ENCODE data around the gene RHCE.
"Not testable (repeated sequence)": the region's sequence is repeated elsewhere in the genome, so short reads cannot be mapped to it uniquely, and the experiment has no call there.

Gene RHCE

DNA sequence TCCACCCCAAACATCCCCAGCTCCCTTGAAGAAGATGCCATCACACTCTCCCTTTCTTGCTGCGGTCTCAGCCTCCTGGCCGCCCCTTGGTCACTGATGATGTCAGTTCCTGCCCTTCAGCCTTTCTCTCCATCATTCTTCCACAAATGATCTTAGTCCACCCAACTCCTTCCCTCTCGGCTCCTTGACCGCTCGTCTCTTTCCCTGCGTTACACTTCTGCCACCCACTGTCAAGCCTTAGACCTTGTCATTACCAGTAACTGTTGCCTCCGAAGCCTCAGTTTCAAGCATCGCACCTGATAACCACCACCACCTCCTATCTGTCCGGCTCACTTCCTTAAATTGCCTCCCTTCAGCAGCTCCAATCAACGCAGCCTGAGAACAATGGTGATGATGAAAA is 23.1 kb downstream of the RHCE start:
- not testable (repeated sequence) for FAIRE-seq

GRCh38 chr1:25392841-25393240 is 27.8 kb downstream of the RHCE start:
- FAIRE-seq: no peak

GRCh38 chr1:25389721-25390120 is 30.9 kb downstream of the RHCE start:
- FAIRE-seq: not testable (repeated sequence)

DNA sequence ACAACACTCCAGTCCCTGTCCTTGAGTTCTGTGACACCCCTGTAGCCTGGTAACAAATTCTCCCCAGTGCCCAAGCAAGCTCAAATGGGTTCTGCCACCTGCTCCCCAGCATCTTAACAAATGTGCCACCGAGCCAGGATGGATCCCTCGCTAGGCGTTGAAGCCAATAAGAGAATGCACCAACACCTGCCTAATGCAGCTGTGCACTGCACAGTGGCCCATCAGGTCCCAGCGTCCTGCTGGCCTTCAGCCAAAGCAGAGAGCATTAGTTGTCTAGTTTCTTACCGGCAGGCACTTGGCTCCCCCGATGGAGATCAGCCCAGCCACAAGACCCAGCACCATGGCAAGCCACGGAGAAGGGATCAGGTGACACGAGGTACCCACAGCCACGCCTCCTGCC is 31.9 kb downstream of the RHCE start:
- FAIRE-seq: not testable (repeated sequence)

DNA sequence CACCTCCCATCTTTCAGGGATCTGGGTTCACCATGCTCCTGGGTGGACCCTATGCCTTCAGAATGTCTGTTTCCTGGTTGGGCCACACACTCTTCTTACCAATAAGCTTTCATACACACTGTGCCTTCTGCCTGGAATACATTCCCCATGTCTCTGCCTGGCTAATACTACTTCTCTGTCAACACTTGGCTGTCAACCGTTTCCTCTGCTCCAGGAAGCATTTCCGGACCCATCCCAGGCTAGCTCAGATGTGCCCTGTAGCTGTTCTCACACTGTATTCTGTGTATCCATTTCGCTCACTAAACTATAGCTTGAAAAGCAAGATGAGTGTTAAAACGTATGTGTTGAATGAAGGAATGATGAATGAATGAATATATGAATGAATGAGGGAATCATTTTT is 33.5 kb downstream of the RHCE start:
- FAIRE-seq: not testable (repeated sequence)

DNA sequence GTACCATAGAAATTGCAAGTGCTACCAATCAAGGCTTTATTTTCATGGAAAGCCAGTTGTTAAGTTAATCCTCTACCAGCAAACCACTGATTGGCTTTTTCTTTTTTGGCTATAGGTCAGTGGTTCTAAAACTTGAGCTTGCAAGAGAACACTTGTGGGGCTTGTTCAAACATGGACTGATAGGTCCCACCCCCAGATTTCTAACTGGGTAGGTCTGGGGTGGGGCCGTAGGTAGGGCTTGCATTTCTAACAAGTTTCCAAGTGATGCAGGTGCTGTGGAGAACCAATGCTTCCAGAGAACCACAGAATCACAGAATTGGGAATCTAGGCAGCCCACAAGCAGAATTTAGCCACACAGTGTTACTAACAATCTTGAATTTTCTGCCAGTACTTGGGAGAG is 36.8 kb downstream of the RHCE start:
- FAIRE-seq: not testable (repeated sequence)

GRCh38 chr1:25383090-25383489 is 37.5 kb downstream of the RHCE start:
- FAIRE-seq: not testable (repeated sequence)

DNA sequence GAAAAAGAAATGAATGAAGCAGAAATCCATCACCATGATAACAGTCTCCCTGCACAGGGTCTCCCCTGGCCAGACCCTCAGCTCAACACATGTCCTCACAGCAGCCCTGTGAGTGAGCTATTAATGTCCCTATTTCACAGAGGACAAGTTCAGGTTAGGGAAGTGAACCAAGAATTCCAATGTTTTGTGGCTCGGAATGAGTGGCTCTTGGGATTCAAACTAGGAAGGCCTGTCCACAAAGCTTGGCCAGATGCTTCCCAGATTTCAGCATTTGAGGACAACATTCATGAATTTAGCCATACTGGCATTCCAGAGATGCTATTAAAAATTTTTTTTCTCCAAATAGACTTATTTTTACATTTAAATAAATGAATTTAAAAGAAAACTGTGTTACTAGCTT is 38.1 kb downstream of the RHCE start:
- not testable (repeated sequence) for FAIRE-seq

- not testable (repeated sequence) for FAIRE-seq
Measured at GRCh38 chr1:25378367-25378766, 42.3 kb downstream of the RHCE start.

DNA sequence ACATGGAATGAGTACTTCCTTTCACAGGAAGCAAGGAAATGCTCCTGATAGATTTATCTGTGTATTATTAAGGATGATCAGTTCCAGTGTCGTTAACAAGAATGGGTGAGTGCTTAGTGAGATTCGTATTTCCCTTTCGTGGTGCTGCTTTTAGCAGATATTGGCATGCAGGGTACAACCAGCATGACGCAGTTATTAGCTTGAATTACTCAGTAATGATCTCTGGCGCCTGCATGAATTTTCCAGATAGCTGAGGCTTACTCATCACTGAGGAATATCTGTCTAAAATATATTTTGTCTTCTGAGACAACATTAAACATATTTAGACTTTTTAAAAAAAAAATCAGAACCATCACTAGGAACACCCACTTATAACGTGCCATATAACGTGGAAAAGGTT is 48.9 kb downstream of the RHCE start:
- FAIRE-seq: not testable (repeated sequence)

DNA sequence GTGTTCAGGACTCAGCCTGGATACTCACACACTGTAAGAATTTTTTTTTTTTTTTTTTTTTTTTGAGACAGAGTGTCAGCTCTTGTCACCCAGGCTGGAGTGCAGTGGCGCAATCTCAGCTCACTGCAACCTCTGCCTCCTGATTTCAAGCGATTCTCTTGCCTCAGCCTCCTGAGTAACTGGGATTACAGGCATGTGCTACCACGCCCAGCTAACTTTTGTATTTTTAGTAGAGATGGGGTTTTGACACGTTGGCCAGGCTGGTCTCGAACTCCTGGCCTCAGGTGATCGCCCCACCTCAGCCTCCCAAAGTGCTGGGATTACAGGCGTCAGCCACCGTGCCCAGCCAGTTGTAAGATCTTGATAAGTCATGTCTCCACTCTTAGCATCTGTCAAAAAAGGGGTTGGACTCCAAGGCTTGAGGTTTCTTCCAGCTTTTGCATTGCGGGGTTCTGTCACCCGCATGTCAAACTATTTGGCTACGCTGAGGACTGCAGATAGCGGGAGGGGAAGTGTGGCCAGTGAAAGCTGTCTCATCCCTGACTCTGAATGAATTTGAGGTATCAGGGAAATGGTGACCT is 50.8 kb downstream of the RHCE start:
- not testable (repeated sequence) for FAIRE-seq

GRCh38 chr1:25369241-25369640 is 51.4 kb downstream of the RHCE start:
- no peak for FAIRE-seq

DNA sequence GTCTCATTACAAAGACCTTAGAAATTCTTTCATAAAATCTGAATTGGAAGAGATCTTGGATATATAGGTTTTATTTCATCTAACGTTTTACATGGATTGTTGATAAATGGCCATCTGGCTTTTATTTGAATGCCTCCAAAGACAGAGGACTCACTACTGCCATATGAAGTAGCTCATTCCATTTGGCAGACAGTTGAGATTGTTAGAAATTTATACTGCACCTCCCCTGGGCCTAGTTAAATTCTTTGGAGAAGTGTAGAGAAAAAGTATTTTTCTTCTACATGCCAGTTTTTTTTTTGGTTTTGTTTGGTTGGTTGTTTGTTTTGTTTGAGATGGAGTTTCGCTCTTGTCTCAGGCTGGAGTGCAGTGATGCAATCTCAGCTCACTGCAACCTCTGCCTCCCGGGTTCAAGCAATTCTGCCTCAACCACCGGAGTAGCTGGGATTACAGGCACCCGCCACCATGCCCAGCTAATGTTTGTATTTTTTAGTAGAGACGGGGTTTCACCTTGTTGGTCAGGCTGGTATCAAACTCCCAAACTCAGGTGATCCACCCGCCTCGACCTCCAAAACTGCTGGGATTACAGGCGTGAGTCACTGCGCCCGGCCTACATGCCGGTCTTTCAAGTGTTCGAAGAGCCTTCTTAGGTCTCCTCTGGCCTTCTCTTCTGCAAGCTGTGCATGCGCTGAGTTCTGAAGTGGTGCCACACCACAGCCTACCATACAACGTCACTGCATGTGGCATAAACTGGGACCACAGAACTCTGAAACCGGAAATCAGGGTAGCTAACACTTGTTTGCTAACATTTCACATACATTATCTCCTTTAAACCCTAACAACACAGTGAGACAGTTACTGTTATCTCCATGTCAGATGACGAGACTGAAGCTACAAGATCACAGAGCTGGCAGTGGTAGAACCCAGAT is 57.7 kb downstream of the RHCE start:
- FAIRE-seq: not testable (repeated sequence)

DNA sequence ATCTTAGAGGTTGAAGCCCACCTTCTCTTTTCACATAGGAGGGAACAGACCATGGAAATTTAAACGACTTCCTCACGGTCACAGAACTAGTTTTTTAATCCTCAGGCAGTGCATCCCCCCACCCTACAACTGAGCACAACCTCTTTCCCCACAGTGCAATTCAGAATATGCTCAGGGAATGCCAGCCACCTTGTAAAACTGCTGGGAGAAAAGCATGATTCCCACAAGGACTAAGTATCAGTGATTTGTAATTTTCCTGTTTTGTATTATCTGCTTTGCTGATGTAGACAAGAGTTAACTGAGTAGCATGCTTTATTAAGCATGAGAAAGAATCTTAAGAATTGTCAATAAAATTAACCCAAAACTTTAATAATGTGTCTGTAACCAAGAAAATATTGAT is 58.7 kb downstream of the RHCE start:
- no peak for FAIRE-seq

DNA sequence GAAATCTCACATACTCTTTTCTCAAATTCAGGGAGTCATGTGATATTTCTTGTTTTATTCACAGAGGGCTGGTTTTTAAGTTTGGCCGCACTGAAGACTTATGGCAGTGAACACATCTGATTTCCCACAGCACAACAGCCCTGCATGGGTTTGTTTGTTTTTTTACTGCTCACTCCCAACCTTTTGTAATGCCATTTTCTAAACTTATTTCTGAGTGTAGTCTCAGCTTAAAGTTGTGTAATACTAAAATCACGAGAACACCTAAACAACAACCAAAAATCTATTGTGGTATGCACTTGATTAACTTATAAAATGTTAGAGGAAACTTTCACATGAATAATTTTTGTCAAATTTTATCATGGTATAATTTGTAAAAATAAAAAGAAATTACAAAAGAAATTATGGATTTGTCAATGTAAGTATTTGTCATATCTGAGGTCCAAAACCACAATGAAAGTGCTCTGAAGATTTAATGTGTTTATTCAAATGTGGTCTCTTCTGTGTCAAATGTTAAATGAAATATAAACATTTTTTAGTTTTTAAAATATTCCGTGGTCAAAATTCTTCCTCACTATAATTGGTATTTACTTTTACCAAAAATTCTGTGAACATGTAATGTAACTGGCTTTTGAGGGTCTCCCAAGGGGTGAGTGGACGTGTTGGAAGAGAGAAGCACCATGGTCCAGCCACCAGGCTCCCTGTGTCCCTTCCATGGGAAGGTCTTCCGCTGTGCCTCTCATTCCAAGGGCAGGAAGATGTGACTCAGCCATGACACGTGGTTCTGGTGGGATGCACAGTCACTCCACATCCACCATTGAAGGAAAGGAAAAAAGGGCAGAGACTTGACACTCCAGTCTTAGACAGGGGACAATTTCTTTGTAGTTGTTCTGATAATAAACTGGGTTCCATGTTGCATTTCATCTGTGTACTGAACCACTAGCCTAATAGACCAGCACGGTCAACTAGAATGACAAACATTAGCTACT is 59.7 kb downstream of the RHCE start:
- FAIRE-seq: no peak

GRCh38 chr1:25356848-25357247 is 63.8 kb downstream of the RHCE start:
- no peak for FAIRE-seq

GRCh38 chr1:25356441-25356840 is 64.2 kb downstream of the RHCE start:
- no peak for FAIRE-seq

DNA sequence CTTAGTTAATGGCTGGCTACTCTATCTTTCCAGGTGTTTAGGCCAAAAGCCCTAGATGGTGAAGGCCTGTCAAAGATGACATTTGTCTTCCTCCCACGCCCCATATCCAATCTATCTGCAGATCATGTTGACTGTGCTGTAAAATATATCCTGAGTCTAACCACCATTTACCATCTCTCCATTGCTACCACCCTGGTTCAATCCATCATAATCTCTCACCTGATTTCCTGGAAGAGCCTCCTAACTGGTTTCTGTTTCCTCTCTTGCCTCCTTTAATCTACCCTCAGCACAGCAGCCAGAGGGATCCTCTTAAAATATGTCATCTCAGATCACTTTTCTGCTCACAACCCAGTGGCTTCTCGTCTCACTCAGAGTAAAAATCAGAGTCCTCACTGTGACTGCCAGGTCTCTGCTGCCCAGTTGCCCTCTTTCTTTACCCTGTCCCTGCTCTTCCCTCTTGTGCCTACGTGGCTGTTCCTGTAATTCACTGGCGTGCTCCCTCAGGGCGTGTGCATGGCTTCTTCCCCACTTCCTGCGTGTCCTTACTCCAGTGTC is 64.7 kb downstream of the RHCE start:
- FAIRE-seq: no peak

- FAIRE-seq: no peak
Measured at GRCh38 chr1:25349606-25350005, 71.0 kb downstream of the RHCE start.

- no peak for FAIRE-seq
Measured at GRCh38 chr1:25347556-25347955, 73.1 kb downstream of the RHCE start.

DNA sequence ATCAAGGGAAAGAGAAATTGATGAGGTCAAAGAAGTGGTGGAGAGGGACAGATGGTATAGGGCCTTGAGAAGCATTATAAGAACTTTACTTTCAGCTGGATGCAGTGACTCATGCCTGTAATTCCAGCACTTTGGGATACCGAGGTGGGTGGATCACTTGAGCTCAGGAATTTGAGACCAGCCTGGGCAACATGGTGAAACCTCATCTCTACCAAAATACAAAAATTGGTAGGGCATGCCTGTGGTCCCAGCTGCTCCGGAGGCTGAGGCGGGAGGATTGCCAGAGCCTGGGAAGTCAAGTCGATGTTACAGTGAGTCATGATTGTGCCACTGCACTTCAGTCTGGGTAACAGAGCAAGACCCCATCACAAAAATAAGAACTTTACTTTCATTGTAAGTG is 76.8 kb downstream of the RHCE start:
- FAIRE-seq: no peak

- FAIRE-seq: no peak
Measured at GRCh38 chr1:25342846-25343245, 77.8 kb downstream of the RHCE start.

GRCh38 chr1:25341746-25342145 is 78.9 kb downstream of the RHCE start:
- FAIRE-seq: no peak
